SIG-M5 treated with dmso at 0.1 percent for 504 hours (cell line): ENCODE measurements around the gene MAEL.

Experiments used
- DNase-seq: peaks from one replicate; lab custom pipeline; 2025; ENCODE audit not compliant: unreplicated experiment; lab: John Stamatoyannopoulos, UW

The MAEL gene

GRCh38 chr1:166988974-166989515 is at the start of gene MAEL:
TSS of gene MAEL (plus strand) at chr1:166989280. CDS start at chr1:166989353, 73 bp downstream.
- no peak for DNase-seq

GRCh38 chr1:166939741-166940375 is 49.2 kb upstream of the MAEL start:
- DNase-seq: no peak

GRCh38 chr1:166944186-166944967 is 44.7 kb upstream of the MAEL start:
- DNase-seq: no peak

GRCh38 chr1:166947398-166948043 is 41.6 kb upstream of the MAEL start:
- no peak for DNase-seq

- DNase-seq: no peak
Observed at GRCh38 chr1:166948856-166949350, 40.2 kb upstream of the MAEL start.

- no peak for DNase-seq
Observed at GRCh38 chr1:166950156-166950555, 38.9 kb upstream of the MAEL start.

- DNase-seq: no peak
Observed at GRCh38 chr1:166951050-166951449, 38.0 kb upstream of the MAEL start.

GRCh38 chr1:166952002-166952746 is 36.9 kb upstream of the MAEL start:
- no peak for DNase-seq

GRCh38 chr1:166953491-166953890 is 35.6 kb upstream of the MAEL start:
- no peak for DNase-seq

GRCh38 chr1:166956057-166956850 is 32.8 kb upstream of the MAEL start:
- no peak for DNase-seq

- DNase-seq: no peak
Observed at GRCh38 chr1:166956872-166957271, 32.2 kb upstream of the MAEL start.

GRCh38 chr1:166960858-166961474 is 28.1 kb upstream of the MAEL start:
- DNase-seq: no peak

- DNase-seq: no peak
Observed at GRCh38 chr1:166969074-166969677, 19.9 kb upstream of the MAEL start.

GRCh38 chr1:166971252-166971651 is 17.8 kb upstream of the MAEL start:
- no peak for DNase-seq

- no peak for DNase-seq
Observed at GRCh38 chr1:166972193-166972592, 16.9 kb upstream of the MAEL start.

- DNase-seq: no peak
Observed at GRCh38 chr1:166972826-166973225, 16.3 kb upstream of the MAEL start.

- DNase-seq: no peak
Observed at GRCh38 chr1:166974647-166975345, 14.3 kb upstream of the MAEL start.

- peak; percentile 54 for DNase-seq
Observed at GRCh38 chr1:166975361-166976129, 13.5 kb upstream of the MAEL start, which contains the start of gene ILDR2. TSS of gene ILDR2 (minus strand) at chr1:166975540. CDS start at chr1:166975268, 272 bp downstream.
